Measurements from ENCODE around the gene FRAS1.

DNA sequence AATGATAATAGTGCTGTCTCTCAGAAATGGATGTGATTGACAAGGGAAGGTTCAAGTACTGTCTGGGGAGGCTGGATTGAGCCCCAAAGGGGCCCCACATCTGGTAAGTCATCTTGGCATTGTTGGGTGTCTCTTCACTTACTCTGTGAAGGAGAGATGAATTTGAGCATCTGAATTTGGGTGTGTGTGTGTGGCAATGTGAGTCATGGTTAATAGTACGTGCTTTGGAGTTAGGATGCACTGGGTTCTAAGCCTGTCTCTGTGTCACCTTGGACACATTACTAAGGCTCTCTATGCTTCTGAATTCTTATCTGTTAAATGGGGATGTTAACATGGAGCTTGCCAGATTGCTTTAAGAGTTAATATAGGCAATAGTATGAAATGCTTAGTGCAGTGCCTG lies 80.4 kb downstream of the FRAS1 start:
- TF ChIP-seq, protein P1, sequence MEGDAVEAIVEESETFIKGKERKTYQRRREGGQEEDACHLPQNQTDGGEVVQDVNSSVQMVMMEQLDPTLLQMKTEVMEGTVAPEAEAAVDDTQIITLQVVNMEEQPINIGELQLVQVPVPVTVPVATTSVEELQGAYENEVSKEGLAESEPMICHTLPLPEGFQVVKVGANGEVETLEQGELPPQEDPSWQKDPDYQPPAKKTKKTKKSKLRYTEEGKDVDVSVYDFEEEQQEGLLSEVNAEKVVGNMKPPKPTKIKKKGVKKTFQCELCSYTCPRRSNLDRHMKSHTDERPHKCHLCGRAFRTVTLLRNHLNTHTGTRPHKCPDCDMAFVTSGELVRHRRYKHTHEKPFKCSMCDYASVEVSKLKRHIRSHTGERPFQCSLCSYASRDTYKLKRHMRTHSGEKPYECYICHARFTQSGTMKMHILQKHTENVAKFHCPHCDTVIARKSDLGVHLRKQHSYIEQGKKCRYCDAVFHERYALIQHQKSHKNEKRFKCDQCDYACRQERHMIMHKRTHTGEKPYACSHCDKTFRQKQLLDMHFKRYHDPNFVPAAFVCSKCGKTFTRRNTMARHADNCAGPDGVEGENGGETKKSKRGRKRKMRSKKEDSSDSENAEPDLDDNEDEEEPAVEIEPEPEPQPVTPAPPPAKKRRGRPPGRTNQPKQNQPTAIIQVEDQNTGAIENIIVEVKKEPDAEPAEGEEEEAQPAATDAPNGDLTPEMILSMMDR (IDR thresholded peaks at IDR 0.05): no peak
- no peak for TF ChIP-seq POLR2A (IDR thresholded peaks at IDR 0.05)

Measured in ovary (tissue), 3 donors.